Measurements from ENCODE around the gene ZNF76. TPM values are rescaled to one million over a fixed set of nuclear protein-coding genes. Genes with fewer than 3 reads are reported as not detected.

Gene ZNF76
- total RNA-seq, 6 experiments from 2014 or later, result 14.4 to 19.8 (median 17.6) TPM

DNA sequence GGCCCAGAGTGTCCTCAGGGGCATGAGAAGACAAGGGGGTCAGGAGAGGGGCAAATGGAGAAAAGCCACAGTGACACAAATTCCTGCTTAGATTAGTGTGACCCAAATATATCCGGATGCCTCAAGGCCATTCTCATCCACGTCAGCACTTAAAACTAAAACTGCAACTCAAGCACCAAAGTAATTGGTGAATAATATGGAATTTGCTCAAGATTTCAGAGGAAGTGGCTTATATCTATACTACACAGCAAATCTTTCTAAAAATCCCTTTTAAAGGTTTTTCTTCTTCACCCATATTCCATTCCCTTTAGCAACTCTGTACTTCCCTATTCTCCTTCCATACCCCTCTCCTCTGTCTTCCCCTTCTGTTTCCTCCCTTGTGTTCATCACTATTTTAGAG is 53.3 kb downstream of the ZNF76 start:
- TF ChIP-seq CTCF (IDR thresholded peaks at IDR 0.05) (no peak), POLR2A (IDR thresholded peaks at IDR 0.05) (no peak)
- 53% methylated on average over 2 of the region's 2 CpGs for WGBS (ENCODE audit: insufficient coverage, low coverage, low lambda C conversion rate, missing lambda C conversion rate)
- intact Hi-C loops (cut with DNase I), result no loop called here
- Histone ChIP-seq H3K4me1 (peaks cover 0 to 4% (median 0%) of the 10 kb centered on the region in 4 donors), H3K4me3 (no peak overlapping the region), H3K36me3 (no peaks in the 10 kb centered on the region), H3K9me3 (no peaks in the 10 kb centered on the region), H3K27ac (no peak overlapping the region), H3K27me3 (no peaks in the 10 kb centered on the region)
- DNase-seq, result no peak
- peak in 2 of 4 donors; percentile 56 to 61 for ATAC-seq

DNA sequence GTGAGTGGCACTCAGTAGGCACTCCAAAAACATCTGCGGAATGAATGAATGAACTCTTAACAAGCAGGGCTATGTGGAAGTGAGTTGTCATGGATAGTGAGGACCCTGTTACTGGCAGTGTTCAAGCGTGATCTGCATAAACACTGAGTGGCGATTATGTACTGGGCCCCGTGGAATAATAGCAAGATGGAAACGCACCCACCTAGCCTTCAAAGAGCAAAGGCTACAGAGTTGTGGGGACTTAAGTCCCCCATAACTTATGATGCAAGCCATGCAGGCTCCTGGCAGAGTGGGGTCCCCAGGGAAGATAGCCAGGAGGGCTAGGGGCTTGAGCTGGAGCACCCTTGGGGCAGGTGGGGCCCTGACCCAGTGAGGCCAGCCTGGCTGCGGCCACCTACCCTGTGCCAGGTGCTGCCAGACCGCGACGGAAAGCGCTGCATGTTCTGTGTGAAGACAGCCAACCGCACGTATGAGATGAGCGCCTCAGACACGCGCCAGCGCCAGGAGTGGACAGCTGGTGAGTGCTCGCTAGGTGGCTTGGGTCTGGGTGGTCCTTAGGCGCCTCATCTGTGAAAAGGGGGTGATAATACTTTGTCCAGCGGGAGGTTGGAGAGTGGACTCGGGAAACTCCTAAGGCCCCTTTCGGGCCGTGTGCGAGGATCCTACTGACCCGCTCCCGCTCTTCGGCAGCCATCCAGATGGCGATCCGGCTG is 58.1 kb downstream of the ZNF76 start:
- Histone ChIP-seq H3K9me3 (no peaks in the 10 kb centered on the region), H3K27ac (peak overlapping the region in 1 of 3 donors; percentile 40), H3K27me3 (no peaks in the 10 kb centered on the region), H3K4me3 (peak overlapping the region; percentile 55 to 64 (median 56)), H3K36me3 (no peaks in the 10 kb centered on the region), H3K4me1 (peaks cover 0 to 11% (median 3%) of the 10 kb centered on the region in 4 donors)
- TF ChIP-seq CTCF (IDR thresholded peaks at IDR 0.05) (no peak), POLR2A (IDR thresholded peaks at IDR 0.05) (no peak)
- peak in 1 of 3 donors; percentile 63 for DNase-seq
- intact Hi-C loops (cut with DNase I), result no loop called here
- WGBS (ENCODE audit: insufficient coverage, low coverage, low lambda C conversion rate, missing lambda C conversion rate), result 11% methylated on average over 12 of the region's 28 CpGs
- peak; percentile 13 to 37 (median 22) for ATAC-seq

- Histone ChIP-seq H3K4me1 (peaks cover 0 to 11% (median 3%) of the 10 kb centered on the region in 4 donors), H3K4me3 (peak overlapping the region; percentile 55 to 64 (median 56)), H3K9me3 (no peaks in the 10 kb centered on the region), H3K27ac (peak overlapping the region in 1 of 3 donors; percentile 41), H3K36me3 (no peaks in the 10 kb centered on the region), H3K27me3 (no peaks in the 10 kb centered on the region)
- WGBS (ENCODE audit: insufficient coverage, low coverage, low lambda C conversion rate, missing lambda C conversion rate), result 29% methylated on average over 43 of the region's 55 CpGs
- DNase-seq, result peak; percentile 90 to 95 (median 93)
- intact Hi-C loops (cut with DNase I), result no loop called here
- peak; percentile 99 to 100 (median 99) for ATAC-seq
- TF ChIP-seq POLR2A (IDR thresholded peaks at IDR 0.05) (peak; percentile 36), CTCF (IDR thresholded peaks at IDR 0.05) (peak in 3 of 4 donors; percentile 3 to 19 (median 10))
Measured at GRCh38 chr6:35318196-35319171, 58.9 kb downstream of the ZNF76 start.

DNA sequence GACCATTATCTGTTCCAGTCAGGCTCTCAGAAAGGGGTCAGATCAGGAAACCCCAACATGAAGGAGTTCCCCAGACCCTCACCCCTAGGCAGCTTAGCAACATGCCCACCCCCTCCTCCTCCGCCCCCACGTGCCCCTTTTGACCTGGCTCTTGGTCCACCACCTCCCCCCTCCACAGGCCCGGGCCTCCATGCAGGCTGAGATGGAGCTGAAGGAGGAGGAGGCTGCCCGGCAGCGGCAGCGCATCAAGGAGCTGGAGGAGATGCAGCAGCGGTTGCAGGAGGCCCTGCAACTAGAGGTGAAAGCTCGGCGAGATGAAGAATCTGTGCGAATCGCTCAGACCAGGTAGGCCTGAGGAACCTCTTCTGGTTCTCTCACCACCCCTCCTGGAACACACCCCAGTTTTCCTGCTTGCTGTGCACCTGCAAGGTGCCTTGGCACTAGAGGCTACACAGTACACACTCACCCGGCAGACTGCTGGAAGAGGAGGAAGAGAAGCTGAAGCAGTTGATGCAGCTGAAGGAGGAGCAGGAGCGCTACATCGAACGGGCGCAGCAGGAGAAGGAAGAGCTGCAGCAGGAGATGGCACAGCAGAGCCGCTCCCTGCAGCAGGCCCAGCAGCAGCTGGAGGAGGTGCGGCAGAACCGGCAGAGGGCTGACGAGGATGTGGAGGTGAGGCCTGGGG is 60.0 kb downstream of the ZNF76 start:
- no peak overlapping the region for H3K27ac ChIP-seq
- H3K27me3 ChIP-seq, result no peaks in the 10 kb centered on the region
- intact Hi-C loops (cut with DNase I), result no loop called here
- H3K9me3 ChIP-seq, result no peaks in the 10 kb centered on the region
- no peak overlapping the region for H3K4me3 ChIP-seq
- ATAC-seq, result no peak
- no peaks in the 10 kb centered on the region for H3K36me3 ChIP-seq
- no peak for TF ChIP-seq CTCF (IDR thresholded peaks at IDR 0.05)
- TF ChIP-seq POLR2A (IDR thresholded peaks at IDR 0.05), result no peak
- WGBS (ENCODE audit: insufficient coverage, low coverage, low lambda C conversion rate, missing lambda C conversion rate), result 80% methylated on average over 1 of the region's 20 CpGs
- no peak for DNase-seq
- H3K4me1 ChIP-seq, result peaks cover 0 to 11% (median 3%) of the 10 kb centered on the region in 4 donors
